ENCODE results near the gene TEX2.

Gene TEX2

DNA sequence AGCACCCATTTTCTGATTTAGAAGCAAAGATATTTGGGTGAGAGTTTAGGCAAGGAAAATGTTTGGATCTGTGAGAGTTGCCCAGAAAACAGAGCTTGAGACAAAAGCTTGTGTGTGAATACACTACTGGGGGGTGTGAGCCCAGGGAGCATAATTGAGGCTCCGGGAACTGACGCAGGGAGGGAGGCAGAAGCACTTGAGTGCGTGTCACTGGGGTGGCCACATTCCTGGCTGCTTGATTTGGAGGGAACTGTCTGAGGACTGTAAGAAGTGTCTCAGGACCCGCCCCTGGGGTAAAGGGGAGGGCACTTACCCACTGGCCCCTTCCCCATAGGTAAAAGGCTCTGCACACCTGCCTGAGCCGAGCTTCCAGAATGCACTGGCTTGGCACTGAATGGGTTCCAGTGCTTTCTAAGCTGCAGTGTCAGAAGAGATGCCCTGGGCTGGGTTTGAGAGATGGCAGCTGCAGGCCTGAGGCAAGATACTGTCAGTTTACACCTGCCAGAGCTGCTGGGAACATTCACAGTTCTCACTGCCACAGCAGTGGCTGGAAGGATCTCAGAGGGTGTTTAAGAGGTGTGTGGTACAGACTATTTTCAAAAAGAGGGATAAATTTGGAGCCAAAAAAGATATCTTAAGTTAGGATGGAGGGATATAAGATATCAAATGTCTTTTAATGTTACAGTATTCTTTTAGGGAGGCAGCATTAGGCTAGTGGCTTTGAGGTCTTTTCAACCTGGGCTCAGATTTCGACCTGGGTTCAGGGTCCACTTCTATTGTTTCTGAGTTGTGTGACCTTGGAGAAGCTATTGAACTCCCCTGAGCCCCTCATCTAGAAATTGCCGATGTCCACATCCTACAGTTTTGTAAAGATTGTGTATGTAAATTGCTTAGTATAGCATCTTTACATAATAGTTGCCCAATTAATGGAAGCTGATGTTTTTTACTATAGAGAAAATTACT is 6.9 kb upstream of the TEX2 start:
- H2AFZ ChIP-seq (ENCODE audit: low read length, unreplicated experiment), result no peak overlapping the region
- no peak overlapping the region for H3K4me3 ChIP-seq (ENCODE audit: low read depth, low read length)
- no peaks in the 10 kb centered on the region for H3K79me2 ChIP-seq (ENCODE audit: control insufficient read depth, insufficient read depth, low read length, unreplicated experiment)
- H3K27ac ChIP-seq (ENCODE audit: low read depth, low read length), result no peak overlapping the region
- H3K4me1 ChIP-seq (ENCODE audit: control insufficient read depth, insufficient read depth, low read length, unreplicated experiment), result no peaks in the 10 kb centered on the region
- no peaks in the 10 kb centered on the region for H3K36me3 ChIP-seq (ENCODE audit: insufficient read depth, low read length)
- H3K27me3 ChIP-seq (ENCODE audit: insufficient read depth, low read length), result peaks cover 20% of the 10 kb centered on the region

DNA sequence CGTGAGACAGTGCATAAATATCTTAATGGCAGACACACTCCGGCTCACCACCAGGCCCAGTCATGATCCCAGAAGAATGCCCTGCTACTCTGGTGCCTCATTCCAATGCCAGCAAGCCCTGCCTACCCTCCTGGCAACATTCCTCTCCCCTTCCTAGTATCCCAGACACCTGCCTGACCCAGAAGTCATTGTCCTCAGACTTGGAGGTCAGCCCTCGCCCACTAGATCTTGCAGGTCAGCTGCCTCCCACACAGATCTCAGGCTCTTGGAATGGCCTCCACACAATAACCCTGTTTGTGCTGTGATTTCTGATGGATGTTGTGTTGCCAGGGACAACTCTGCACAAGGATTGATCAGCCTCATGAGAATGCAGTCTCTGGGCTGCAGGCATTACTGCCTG is 1.8 kb upstream of the TEX2 start:
- H2AFZ ChIP-seq (ENCODE audit: low read length, unreplicated experiment), result no peak overlapping the region
- H3K36me3 ChIP-seq (ENCODE audit: insufficient read depth, low read length), result no peaks in the 10 kb centered on the region
- H3K79me2 ChIP-seq (ENCODE audit: control insufficient read depth, insufficient read depth, low read length, unreplicated experiment), result peaks cover 26% of the 10 kb centered on the region
- no peak overlapping the region for H3K27ac ChIP-seq (ENCODE audit: low read depth, low read length)
- H3K4me1 ChIP-seq (ENCODE audit: control insufficient read depth, insufficient read depth, low read length, unreplicated experiment), result peaks cover 16% of the 10 kb centered on the region
- no peak overlapping the region for H3K4me3 ChIP-seq (ENCODE audit: low read depth, low read length)
- peaks cover 20% of the 10 kb centered on the region for H3K27me3 ChIP-seq (ENCODE audit: insufficient read depth, low read length)

DNA sequence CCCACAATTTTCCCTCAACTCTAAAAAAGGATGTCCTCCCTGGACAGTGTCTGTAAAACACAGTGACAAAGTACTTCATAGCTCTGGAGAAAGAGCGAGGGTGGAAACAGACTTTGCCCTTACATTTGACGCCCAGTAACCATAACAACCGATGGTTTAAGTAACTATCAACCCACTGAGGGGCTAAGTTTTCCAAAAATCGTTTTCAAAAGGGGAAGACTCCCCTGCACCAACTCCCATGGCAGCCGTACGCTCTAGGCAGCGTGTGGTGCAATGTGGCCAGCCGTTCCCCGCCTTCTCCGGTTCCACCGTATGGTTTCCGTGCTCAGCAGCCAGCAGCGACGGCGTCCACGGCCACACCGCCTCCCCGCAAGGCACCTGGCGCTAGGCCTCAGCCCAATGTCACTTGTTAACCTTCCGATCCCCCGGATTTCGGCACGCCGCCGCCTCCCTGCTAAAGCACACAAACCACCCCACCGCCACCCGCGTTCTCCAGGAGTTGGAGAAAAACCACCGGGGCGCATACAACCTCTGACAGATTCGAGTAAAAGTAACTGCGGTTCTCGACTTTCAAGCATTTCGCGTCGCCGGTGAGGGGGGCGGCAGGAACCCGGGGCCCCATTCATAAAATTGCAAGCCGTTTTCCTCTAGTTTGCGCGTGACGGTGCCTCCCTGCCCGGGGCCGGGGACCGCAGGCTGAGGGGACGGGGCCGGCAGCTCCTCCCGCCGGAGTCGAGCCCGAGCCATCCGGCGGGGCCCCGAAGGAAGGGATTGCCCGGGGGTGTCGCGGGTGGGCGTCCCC is 661 bp downstream of the TEX2 start:
- H3K27me3 ChIP-seq (ENCODE audit: insufficient read depth, low read length), result peaks cover 11% of the 10 kb centered on the region
- H3K36me3 ChIP-seq (ENCODE audit: insufficient read depth, low read length), result no peaks in the 10 kb centered on the region
- H3K4me1 ChIP-seq (ENCODE audit: control insufficient read depth, insufficient read depth, low read length, unreplicated experiment), result peaks cover 23% of the 10 kb centered on the region
- peak overlapping the region; percentile 55 for H2AFZ ChIP-seq (ENCODE audit: low read length, unreplicated experiment)
- peak overlapping the region; percentile 88 for H3K4me3 ChIP-seq (ENCODE audit: low read depth, low read length)
- no peak overlapping the region for H3K27ac ChIP-seq (ENCODE audit: low read depth, low read length)
- H3K79me2 ChIP-seq (ENCODE audit: control insufficient read depth, insufficient read depth, low read length, unreplicated experiment), result peaks cover 41% of the 10 kb centered on the region

DNA sequence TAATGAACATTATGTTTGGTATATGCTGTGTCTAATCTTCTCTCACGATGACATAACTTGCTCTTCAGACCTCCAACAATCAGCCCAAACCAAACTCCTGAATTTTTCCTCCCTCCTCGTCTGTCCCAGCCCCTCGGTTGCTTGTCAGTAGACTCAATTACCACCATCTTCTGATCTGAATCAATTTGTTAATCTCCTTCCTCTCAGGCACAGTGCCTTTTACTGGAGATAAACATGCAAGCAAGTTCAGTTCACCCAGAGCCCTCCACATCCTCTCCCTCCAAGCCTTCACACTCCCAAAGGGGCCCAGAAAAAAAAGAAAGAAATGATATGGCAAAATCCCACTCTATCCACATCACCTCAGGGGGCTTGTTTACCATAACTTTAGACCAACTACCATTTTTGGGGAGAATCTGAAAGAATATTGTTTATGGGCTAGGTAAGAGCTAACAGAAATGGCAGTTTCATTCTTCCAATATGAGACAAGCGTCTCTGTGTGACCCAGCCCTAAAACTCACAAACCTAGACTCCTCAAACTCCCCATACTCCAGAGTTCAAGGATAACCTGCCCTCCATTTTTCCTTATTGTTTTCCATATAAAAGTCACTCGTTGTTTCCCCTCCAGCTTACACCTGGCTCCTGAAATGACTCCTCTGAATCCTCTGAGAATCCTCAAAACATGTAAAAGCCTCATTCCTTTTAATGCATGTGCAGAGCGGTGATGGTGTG is 1.5 kb downstream of the TEX2 start:
- Histone ChIP-seq H3K36me3 (ENCODE audit: insufficient read depth, low read length) (no peaks in the 10 kb centered on the region), H2AFZ (ENCODE audit: low read length, unreplicated experiment) (peak overlapping the region; percentile 55), H3K4me1 (ENCODE audit: control insufficient read depth, insufficient read depth, low read length, unreplicated experiment) (peaks cover 24% of the 10 kb centered on the region), H3K79me2 (ENCODE audit: control insufficient read depth, insufficient read depth, low read length, unreplicated experiment) (peaks cover 45% of the 10 kb centered on the region), H3K27me3 (ENCODE audit: insufficient read depth, low read length) (peaks cover 3% of the 10 kb centered on the region; the same call in 1 of the 2 replicates), H3K27ac (ENCODE audit: low read depth, low read length) (no peak overlapping the region), H3K4me3 (ENCODE audit: low read depth, low read length) (peak overlapping the region; percentile 88)

DNA sequence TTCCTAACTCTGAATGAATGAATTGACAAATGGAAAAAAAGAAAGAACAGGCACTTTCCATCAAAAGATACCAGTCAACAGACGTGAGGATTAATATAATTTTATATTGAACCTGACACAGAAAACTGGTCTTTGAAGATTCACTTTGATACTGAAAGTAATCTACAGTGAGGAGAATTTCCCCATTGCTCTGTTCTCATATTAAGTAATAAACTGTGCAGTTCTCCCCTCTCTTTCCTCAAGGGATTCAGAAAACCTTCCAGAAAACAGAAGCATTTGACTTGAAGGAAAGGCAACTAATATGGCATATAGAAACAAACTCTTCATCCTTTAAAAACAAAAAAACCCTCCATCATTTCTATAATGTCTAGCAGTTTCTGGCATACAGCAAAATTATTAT is 2.2 kb downstream of the TEX2 start:
- H3K36me3 ChIP-seq (ENCODE audit: insufficient read depth, low read length), result no peaks in the 10 kb centered on the region
- H3K27ac ChIP-seq (ENCODE audit: low read depth, low read length), result no peak overlapping the region
- peaks cover 45% of the 10 kb centered on the region for H3K79me2 ChIP-seq (ENCODE audit: control insufficient read depth, insufficient read depth, low read length, unreplicated experiment)
- H3K4me3 ChIP-seq (ENCODE audit: low read depth, low read length), result peak overlapping the region; percentile 43; the same call in 1 of the 2 replicates
- no peak overlapping the region for H2AFZ ChIP-seq (ENCODE audit: low read length, unreplicated experiment)
- H3K27me3 ChIP-seq (ENCODE audit: insufficient read depth, low read length), result no peaks in the 10 kb centered on the region
- peaks cover 24% of the 10 kb centered on the region for H3K4me1 ChIP-seq (ENCODE audit: control insufficient read depth, insufficient read depth, low read length, unreplicated experiment)

DNA sequence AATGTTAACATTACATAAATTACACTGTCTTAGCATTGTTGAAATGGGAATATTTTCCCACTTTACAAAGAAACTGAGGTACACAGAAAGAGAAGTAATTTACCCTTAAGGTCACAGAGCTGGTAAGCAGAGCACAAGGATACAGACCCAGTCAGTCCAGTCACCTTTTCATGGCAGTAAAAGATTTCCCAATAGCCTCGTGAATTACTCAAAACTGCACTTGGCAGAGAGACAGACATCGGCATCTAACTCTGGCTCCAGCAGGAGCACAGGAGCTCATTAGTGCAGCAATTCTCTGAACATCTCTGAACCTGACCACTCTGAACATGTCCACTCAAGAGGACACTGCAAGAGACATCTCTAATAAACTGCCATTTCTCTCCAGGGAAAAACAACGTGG is 3.1 kb downstream of the TEX2 start:
- Histone ChIP-seq H2AFZ (ENCODE audit: low read length, unreplicated experiment) (no peak overlapping the region), H3K4me3 (ENCODE audit: low read depth, low read length) (no peak overlapping the region), H3K4me1 (ENCODE audit: control insufficient read depth, insufficient read depth, low read length, unreplicated experiment) (peaks cover 24% of the 10 kb centered on the region), H3K79me2 (ENCODE audit: control insufficient read depth, insufficient read depth, low read length, unreplicated experiment) (peaks cover 45% of the 10 kb centered on the region), H3K27ac (ENCODE audit: low read depth, low read length) (no peak overlapping the region), H3K27me3 (ENCODE audit: insufficient read depth, low read length) (no peaks in the 10 kb centered on the region), H3K36me3 (ENCODE audit: insufficient read depth, low read length) (no peaks in the 10 kb centered on the region)

DNA sequence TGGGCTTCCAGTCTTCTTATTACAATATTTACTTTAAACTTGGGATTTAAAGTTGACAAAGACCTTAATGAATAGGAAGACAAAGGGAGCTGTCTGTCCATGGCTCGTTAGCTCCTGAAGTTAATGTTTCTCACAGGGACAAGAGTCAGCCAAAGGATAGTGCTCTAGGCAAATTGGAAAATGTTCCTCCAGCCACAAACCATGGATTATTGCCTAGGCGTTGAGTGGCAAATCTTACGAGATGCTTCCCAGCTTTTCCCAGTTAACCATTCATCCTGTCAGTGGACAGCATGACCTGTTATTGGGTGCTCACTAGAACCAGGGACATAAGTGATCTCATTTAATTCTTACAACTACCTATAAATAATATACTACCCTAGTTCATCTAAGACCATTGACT is 3.6 kb downstream of the TEX2 start:
- Histone ChIP-seq H3K27me3 (ENCODE audit: insufficient read depth, low read length) (no peaks in the 10 kb centered on the region), H3K4me1 (ENCODE audit: control insufficient read depth, insufficient read depth, low read length, unreplicated experiment) (peaks cover 24% of the 10 kb centered on the region), H3K79me2 (ENCODE audit: control insufficient read depth, insufficient read depth, low read length, unreplicated experiment) (peaks cover 45% of the 10 kb centered on the region), H3K36me3 (ENCODE audit: insufficient read depth, low read length) (no peaks in the 10 kb centered on the region), H3K4me3 (ENCODE audit: low read depth, low read length) (no peak overlapping the region), H2AFZ (ENCODE audit: low read length, unreplicated experiment) (no peak overlapping the region), H3K27ac (ENCODE audit: low read depth, low read length) (no peak overlapping the region)

DNA sequence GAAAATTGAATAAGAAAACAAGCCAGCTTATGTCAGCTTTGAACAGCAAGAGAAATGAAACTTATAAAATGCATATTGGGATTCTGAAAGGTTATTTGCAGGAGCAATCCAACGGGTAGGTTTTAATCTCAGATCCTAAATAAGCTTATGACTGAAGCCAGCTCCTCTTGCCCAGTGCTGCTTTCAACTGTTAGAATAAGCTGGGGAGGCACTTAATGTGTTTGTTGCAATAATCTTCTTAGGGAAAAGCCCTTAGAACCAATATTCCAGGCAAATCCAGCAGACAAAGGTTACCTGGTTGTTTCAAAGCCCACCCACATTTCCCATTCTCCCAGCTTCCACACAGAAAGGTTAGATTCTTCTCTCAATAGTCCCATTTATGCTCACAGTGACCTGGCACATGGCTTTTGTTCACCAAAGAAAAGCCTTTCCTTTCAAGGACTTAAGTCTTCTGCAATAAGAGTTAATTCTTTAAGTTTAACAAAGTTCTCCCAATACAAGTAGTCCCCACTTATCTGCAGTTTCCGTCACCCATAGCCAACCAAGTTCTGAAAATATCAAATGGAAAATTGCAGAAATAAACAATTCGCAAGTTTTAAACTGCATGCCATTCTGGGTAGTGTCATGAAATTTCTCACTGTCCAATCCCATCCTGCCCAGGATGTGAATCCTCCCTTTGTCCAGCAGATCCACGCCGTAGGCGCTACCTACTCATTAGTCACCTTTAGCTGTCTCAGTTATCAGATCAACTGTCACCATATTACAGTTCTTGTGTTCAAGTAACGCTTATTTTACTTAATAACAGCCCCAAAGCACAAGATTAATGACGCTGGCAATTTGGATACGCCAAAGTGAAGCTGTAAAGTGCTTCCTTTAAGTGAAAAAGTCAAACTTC is 5.9 kb downstream of the TEX2 start:
- peaks cover 44% of the 10 kb centered on the region for H3K79me2 ChIP-seq (ENCODE audit: control insufficient read depth, insufficient read depth, low read length, unreplicated experiment)

DNA sequence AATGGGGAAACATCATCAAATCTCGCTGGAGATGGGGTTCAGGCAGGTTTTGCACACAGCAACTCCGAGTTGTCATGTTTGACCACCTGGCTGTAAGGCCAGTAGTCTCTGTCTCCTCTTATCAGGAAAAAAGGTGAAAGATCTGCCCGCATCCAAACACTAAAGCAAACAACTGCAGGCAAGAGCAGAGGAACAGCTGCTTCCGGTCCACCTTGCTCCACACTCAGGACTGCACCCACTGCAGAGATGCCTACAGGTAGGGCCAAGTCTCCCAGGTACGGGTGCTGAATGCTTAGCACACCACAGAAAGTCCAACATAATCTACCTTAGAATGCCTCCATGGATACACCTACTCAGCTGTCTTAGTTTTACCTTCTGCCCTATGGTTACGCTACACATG is 7.3 kb downstream of the TEX2 start:
- peaks cover 40% of the 10 kb centered on the region for H3K79me2 ChIP-seq (ENCODE audit: control insufficient read depth, insufficient read depth, low read length, unreplicated experiment)
- no peaks in the 10 kb centered on the region for H3K36me3 ChIP-seq (ENCODE audit: insufficient read depth, low read length)
- no peak overlapping the region for H2AFZ ChIP-seq (ENCODE audit: low read length, unreplicated experiment)
- no peaks in the 10 kb centered on the region for H3K27me3 ChIP-seq (ENCODE audit: insufficient read depth, low read length)
- no peak overlapping the region for H3K27ac ChIP-seq (ENCODE audit: low read depth, low read length)
- H3K4me1 ChIP-seq (ENCODE audit: control insufficient read depth, insufficient read depth, low read length, unreplicated experiment), result peaks cover 17% of the 10 kb centered on the region
- no peak overlapping the region for H3K4me3 ChIP-seq (ENCODE audit: low read depth, low read length)

More for the DNA sequence above, 5.9 kb downstream of the TEX2 start:
- Histone ChIP-seq H3K36me3 (ENCODE audit: insufficient read depth, low read length) (no peaks in the 10 kb centered on the region), H3K4me1 (ENCODE audit: control insufficient read depth, insufficient read depth, low read length, unreplicated experiment) (peaks cover 24% of the 10 kb centered on the region), H2AFZ (ENCODE audit: low read length, unreplicated experiment) (no peak overlapping the region), H3K27me3 (ENCODE audit: insufficient read depth, low read length) (no peaks in the 10 kb centered on the region), H3K4me3 (ENCODE audit: low read depth, low read length) (no peak overlapping the region), H3K27ac (ENCODE audit: low read depth, low read length) (no peak overlapping the region)

All from ACC112 (cell line).